GM19328 (cell line): Measurements from ENCODE around the gene MAPK13.
"Not testable (repeated sequence)": the region's sequence is repeated elsewhere in the genome, so short reads cannot be mapped to it uniquely, and the experiment has no call there.

Source experiments
- ATAC-seq: cut with Tn5 transposase; IDR thresholded peaks from one replicate; pipeline ENCODE4 v1.9.1; 2021; ENCODE audit warnings: mild to moderate bottlenecking, moderate library complexity; ENCODE audit not compliant: unreplicated experiment

MAPK13 gene

DNA sequence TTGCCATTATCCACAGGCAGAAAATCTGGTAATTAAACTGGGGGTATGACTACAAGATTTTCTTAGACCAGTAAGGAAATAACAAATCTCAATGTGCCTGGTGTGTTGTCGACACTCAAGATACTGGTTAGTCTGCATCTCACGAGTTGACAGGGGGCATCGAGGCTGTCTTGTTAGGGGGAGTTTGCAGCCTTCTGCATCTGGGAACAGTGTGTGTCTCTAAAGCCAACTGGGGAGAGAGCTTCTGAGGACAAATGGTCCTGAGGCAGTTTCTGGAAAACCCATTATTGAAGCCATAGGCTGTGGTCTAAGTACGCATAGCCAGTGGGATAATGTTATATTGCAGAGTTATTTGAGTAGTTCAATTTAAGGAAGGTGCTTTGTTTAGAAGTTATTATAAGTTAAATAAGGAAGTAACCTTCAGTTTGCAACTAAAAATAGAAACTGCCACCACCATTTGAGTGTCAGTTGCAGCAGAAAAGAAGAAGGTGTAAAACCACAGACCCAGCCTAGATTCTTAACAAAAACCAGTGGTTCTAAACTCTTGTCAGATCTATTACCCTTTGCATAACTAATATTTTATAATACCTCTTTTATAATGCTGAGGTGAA, 15.4 kb upstream of the MAPK13 start:
- ATAC-seq: no peak

DNA sequence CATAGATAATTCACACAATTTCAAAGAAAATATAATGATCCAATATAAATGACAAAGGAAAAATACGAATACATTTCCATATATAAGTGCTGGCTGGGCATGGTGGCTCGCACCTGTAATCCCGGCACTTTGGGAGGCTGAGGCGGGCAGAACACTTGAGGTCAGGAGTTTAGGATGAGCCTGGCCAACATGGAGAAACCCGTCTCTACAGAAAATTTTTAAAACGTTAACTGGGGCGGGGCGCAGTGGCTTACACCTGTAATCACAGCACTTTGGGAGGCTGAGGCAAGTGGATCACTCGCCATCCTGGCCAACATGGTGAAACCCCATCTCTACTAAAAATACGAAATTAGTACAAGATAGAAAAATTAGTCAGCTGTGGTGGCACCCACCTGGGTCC, 14.9 kb upstream of the MAPK13 start:
- no peak for ATAC-seq

DNA sequence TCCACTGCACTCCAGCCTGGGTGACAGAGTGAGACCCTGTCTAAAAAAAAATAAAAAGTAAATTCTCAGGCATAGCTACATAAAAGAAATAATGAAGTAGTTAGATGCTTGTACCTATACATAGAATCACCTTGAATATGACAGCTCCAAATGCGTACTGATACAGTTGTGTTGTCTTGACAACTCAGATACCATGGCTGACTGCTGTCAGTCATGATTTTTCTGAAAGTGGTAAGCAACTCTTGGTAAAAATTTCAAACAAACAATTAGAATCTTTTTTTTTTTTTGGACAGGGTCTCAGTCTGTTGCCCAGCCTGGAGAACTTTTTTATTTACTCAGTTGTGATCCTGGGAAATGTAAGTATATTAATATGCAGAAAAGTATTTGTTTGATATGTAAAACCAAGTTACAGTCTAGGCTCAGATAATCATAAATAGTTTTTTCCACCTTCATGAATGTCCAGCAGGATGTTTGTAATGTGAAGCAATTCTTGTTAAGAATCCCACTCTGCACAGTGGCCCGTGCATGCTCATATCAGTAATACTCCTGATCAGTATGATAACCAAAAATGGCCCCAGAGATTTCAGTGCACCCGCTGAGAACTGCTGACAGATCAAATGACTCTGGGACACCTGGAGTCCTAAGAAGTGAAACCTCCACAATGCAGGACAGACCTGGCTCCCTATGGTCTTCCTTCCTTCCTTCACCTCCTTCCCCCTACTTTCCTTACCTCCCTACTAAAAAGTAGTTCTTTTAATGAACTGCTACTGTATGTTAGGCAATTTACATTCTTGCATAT, 14.0 kb upstream of the MAPK13 start:
- no peak for ATAC-seq

DNA sequence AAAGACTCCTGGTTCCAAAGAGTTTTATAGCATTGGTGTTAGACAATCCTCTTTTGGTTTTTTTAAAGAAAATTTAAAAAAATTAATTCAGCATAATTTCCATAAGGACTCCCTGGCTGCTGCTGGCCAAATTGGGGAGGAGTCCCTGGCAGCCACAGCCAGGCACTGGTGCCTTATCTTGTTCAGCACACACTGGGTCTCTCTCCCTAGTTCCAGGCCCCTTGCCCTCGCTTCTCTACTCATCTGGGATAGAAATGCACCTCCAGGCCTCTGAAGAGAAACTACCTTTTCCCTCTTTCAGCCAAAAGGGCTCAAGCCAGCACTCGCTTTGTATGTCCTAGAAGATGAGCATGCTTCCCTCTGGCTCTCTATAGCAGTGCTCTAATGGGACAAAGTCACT, 13.4 kb upstream of the MAPK13 start:
- ATAC-seq: no peak

DNA sequence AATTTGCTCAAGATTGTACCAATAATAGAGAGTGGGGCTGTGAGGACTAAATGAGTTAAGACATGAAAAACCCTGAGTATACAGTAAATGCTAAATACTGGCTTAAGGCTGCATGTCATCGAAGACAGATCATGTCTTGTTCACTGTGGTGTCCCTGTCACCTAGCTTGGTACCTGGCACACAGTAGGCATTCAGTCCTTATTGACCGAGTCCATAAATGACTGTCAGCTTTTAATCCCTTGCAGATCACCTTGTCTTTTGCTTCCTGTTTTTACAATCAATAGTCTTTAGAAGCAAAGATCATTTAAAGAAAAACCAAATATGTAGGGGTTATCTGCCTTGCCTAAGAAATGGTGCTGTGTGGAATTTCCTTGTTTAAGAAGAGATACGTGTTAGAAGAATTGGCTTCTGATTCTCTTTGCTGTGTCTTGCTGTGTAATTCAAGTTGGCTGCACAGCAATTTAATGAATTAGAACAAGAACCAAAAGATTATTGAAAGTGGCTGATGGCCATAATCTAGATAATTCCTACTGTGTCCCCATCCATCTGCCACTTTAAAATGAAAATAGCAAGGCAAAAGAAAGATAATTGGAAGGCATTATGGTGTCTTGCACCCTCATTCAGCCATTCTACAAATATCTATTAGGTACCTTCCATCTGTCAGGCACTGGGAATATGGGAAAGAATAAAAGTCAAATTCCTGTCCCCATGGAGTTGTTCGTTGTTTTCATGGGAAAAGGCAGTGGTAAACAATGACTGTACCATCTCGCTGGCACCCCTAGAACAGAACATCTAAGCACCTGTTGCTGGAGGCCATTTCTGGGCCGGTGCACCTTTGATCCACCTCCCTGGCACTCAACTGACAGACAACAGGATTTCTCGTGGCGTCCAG, 12.4 kb upstream of the MAPK13 start:
- ATAC-seq: no peak

DNA sequence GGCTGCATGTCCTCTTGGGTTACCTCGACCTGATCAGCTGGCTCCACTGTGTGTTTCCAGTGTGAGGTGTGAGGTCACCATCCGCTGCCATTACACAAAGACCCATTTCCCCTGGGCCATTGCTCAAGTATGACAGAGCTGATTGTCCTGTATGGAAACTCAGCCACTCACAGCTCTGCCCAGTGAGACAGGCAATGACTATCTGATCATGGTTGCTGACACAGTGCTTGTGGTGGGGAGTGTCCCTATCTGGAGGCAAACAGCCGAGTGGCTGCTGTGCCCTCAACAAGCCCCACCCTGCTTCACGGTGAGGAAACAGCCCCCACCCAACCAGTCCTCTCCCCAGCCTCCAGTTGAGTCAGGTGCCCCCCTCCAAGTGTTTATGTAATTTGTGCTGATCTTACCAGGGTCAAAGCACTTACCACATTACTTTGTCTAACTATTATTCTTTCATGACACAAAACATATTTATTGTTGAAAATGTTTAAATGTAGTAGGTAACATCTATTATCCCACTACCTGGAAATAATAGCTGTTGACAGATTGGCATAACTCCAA, 11.7 kb upstream of the MAPK13 start:
- ATAC-seq: no peak

DNA sequence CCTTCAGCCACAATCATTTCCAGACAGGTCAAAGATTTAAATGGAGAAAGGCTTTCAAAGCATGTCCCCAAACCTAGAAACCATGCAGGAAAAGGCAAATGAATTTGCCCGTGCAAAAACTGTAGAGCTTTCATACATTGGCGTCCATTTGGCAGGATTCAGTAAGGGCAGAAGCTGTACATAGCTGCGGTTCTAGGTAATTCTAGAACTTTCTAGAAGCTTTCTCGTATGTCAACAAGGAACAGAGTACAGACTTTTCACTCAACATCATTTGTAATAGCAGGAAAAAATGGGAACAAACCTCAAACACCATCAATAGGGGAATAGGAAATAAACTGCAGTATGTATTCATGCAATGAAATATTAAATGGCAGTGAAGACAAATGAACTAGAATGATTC, 11.1 kb upstream of the MAPK13 start:
- ATAC-seq: no peak

DNA sequence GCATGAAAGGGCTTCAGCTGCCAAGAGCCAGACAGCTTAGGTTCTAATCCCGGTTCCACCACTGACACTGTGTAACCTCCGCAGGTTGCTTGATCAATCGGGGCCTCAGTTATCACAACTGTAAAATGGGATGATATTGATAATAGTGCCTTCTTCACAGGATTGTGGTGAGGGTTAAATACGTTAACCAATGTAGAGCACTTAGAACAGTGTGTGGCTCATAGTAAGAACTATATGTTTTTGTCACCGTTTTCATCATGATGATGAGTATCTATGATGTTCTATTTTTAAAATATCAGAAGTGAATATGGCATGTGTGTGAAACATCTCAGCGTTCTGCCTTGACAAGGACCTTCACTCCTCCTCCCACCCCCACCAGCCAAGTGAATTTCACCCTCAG, 10.3 kb upstream of the MAPK13 start:
- ATAC-seq: no peak

DNA sequence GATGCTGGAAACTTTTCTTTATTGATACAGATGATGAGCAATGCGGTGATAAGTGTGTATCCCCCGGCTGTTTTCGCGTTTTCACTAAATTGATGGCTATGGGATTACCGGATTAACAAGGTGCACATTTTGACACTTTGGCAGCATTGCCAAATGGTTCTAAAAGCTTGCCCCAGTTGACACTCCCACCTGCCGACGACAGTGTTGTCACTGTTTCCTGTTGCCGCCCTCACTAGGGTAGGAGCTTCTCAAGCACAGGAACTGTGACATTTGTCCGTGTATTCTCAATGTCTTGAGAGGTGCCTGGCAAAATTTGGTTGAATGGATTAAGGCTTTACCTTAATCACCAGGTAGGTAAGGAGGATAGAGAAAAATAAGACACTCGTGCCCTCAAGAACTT, 9.8 kb upstream of the MAPK13 start:
- ATAC-seq: no peak

DNA sequence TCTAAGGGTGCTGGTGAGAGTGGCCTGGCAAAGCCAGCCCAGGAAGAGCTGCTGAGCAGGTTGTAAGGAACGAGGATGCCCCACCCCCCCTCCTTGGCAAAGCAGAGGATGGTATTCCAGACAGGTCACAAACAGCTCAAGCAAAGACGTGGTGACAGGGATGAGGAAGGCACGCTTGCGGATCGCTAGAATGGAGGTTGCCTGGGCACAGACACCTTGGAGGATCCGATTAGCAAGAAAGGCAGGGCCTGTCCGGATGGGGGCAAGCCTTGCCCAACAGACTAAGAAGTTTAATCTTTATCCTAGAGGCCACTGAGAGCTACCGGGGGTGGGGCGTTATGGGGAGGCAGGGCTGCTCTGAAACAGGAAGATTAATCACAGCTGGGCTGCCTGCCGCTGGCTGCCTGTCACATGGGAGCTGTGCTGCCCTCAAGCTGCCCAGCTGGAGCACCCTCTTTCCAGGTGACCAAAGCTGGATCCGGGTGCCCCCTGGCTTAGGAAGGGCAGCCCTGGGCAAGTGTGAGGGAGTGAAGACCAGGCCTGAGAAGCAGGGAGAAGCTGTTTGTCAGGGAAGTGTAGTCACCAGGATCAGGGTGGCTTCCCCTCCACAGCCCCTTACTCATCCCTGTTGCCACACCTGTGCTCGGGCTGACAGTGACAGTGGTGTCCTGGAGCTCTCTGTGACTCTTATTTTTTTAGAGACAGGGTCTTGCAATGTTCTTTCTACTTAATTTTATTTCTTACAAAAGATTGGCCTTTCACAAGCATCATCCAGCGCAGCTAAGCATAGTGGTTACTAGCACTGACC, 9.1 kb upstream of the MAPK13 start:
- ATAC-seq: no peak

DNA sequence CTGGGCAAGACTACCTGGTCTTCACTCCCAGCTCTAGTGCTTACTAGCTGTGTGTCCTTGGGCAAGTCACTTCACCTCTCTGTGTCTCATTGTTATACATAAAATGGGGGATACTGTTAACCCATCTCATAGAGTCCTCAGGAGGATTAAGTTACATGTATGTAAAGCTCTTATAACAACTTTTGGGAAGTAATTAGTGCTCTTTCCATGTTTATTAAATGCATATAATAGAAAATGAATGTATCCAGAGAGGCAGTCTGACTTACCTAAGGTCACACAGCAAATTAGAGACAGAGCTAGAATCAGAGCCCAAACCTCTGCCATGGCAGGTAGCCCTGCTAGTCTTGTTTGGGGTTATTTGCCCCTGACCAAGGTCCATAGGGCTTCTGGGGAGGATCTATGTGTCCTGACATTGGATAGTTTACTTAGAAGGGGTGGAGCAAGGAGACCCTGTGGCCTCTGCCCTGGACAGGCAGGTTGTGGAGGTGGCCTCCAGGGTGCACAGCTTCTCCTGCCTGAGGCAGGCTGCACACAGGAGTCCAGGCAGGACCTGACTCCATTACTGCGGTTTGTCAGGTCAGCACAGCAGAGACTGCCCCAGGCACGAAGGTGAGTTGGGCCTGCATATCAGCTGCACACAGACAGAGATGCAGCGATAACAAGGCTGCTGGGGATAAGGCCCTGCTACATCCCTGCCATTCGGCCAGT, 8.4 kb upstream of the MAPK13 start:
- ATAC-seq: no peak

DNA sequence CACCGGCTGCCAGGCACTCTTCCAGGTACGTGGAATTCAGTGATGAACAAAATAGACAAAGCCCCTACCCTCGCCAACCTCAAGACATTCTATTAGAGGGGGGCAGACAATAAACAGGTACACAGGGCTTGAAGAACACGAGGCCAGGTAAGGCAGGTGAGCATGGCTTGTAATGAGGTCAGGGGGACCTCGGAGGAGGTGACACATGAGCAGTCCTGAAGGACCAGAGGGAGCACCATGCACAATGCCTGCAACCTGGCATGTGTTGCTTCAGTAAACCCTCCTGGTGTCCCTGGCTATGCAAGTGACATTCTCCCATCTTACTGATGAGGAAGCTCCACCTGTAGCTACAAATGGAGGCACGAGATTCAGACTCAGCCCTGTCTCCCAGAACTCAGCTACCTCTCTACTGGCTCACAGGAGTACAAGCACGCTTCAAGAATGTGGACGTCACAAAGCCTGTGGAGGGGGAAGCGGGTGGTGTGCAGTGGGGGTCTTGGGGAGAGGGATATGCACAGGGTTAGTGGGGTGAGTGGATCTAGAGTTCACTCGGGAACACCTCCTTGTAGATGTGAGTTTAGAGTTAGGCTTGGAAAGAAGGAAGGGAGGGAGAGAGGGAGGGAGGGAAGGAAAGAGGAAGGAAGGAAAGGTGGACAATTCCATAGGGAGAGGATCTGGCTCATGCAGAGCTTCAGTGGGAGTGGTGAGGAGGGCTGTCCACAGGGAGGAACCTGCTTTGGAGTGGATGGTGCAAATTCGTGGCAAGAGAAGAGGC, 7.6 kb upstream of the MAPK13 start:
- no peak for ATAC-seq

DNA sequence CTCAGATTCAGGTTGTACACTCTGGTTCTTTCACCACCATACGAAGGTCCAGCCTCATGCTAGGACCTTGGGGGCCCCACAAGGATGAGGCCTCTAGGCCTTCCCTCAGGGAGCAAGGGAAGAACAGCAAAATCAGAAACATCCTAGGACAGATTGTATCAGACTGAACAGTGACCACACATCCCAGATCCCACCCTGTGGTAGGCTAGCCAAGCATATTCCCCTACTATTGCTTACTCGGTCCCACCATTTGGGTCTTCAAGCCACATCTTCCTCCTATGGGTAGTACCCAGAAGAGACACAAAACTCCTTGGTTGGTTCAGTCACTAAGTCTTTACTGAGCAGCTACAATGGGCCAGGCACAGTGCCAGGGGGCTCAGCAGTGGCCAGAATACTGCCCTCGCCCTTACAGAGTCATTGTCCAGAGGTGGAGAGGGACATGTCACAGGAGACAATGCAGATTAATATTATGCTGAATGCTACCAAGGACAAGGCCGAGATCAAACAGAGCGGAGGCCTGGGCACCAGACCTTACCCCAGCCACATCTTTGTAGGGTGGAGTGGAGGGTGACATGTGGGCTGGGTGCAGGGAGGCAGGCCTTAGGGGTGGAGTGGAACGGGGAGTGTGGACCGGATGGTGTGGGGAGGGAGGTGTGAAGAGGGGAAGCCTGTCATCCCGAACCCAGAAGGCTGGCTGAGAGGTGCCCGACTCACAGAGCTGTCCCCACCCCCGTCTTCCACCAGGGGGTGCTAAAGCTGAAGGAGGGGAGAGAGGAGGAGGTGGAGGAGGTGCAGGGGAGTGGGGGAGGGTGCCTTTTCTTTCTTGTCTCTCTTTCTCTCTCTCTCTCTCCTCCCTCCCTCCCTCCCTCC, 6.8 kb upstream of the MAPK13 start:
- peak; percentile 56 for ATAC-seq

DNA sequence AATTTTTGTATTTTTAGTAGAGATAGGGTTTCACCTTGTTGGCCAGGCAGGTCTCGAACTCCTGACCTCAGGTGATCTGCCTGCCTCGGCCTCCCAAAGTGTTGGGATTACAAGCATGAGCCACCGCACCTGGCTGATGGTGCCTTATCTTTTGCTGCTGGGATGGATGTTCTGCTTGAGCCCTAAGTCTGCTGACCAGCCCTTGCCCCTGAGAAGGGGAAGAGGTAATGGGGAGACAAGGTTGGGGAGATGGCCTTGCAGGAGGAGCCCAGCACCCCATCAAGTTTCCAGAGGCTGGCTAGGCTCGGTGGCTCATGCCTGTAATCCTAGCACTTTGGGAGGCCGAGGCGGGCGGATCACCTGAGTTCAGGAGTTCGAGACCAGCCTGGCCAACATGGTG, 6.0 kb upstream of the MAPK13 start:
- ATAC-seq: not testable (repeated sequence)

DNA sequence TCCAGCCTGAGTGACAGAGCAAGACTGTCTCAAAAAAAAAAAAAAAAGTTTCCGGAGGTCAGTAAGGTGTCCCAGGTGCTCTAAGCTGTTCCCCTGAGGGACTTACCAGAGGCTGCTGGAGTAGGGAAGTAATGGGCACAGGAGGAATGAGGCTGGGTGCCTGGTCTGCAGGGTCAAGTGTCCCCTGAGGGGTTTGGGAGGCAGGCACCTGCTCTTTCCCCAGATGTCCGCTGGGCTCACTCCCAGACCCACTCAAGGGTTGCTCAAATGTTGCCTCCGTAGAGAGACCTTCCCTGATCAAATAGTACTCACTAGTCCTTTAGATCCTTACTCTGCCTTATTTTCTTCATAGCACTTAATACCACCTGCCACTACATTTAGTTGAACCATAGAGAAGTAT, 5.4 kb upstream of the MAPK13 start:
- no peak for ATAC-seq

DNA sequence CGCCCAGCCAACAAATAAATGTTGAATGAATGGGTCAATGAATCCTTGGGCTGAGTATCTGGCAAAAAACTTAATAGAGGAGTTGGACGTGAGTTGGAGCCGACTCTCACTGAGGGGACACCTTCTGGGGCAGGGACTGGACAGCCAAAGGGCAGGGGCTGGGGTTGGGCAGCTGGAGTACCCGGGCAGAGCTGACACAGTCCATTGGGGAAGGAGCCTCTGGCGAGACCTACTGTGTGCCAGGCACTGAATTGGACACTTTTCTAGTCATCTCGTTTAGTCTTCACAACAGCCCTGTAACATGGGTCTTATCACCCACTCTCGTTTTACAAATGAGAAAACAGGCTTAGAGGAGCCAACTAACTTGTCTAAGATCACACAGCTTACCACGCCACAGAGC, 4.7 kb upstream of the MAPK13 start:
- ATAC-seq: no peak

DNA sequence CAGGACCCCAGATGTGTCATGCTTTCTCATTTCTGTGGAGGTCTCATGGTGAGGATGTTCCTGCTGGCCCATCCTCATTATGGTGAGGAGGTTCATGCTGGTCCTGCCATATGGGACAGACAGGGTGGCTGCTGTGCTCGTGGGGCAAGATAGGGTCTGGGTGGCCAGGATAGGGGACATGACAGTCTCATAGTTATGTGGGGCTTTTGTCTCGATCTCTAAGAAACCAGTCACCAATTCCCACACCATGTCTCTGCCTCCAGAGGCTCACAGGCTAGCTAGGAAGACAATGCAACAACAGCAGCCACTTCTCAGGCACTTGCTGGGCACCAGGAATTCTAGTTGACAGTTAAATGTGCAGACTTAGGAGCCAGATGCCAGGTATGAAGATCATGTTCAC, 4.2 kb upstream of the MAPK13 start:
- ATAC-seq: no peak
